Measurements from ENCODE around the gene ARHGAP26. TPM values are rescaled to one million over a fixed set of nuclear protein-coding genes. Genes with fewer than 3 reads are reported as not detected.
A peak's percentile ranks its signal among the peaks of the same experiment; 100 is the strongest.

Gene ARHGAP26
- total and polyA plus RNA-seq, 12 donors, result 7.5 to 45.8 (median 37.2) TPM

DNA sequence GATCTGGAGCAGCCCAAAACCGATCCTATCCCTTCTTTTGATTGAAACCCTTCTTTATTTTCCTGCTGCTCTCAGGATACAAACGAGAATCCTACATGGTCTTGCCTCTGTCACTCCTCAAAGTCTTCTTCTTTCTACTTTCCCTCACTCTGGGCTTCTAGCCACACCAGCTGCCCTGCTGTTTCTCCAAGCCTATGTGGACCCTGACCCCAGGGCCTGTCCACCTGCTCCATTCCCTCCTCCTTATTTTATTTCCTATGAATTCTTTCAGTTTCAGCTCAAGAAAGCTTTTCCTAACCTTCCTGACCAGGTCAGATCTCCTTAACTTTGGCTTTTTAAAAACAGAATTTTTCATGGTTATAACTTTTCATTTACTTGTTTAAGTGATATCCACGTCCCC is 141.0 kb downstream of the ARHGAP26 start:
- Histone ChIP-seq H3K4me1 (peaks cover 0 to 31% (median 9%) of the 10 kb centered on the region in 9 donors), H3K4me3 (no peak overlapping the region), H3K27me3 (no peaks in the 10 kb centered on the region), H3K27ac (peak overlapping the region in 1 of 10 donors; percentile 6), H3K36me3 (peaks cover 0 to 99% (median 31%) of the 10 kb centered on the region in 9 donors), H3K9me3 (no peaks in the 10 kb centered on the region)
- no peak for ATAC-seq
- DNase-seq, result no peak
- WGBS, 2 donors, result 81 to 87% methylated on average over 3 of the region's 3 CpGs
- TF ChIP-seq, protein P1, sequence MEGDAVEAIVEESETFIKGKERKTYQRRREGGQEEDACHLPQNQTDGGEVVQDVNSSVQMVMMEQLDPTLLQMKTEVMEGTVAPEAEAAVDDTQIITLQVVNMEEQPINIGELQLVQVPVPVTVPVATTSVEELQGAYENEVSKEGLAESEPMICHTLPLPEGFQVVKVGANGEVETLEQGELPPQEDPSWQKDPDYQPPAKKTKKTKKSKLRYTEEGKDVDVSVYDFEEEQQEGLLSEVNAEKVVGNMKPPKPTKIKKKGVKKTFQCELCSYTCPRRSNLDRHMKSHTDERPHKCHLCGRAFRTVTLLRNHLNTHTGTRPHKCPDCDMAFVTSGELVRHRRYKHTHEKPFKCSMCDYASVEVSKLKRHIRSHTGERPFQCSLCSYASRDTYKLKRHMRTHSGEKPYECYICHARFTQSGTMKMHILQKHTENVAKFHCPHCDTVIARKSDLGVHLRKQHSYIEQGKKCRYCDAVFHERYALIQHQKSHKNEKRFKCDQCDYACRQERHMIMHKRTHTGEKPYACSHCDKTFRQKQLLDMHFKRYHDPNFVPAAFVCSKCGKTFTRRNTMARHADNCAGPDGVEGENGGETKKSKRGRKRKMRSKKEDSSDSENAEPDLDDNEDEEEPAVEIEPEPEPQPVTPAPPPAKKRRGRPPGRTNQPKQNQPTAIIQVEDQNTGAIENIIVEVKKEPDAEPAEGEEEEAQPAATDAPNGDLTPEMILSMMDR (IDR thresholded peaks at IDR 0.05), result no peak
- intact Hi-C loops (cut with DNase I), result no loop called here

DNA sequence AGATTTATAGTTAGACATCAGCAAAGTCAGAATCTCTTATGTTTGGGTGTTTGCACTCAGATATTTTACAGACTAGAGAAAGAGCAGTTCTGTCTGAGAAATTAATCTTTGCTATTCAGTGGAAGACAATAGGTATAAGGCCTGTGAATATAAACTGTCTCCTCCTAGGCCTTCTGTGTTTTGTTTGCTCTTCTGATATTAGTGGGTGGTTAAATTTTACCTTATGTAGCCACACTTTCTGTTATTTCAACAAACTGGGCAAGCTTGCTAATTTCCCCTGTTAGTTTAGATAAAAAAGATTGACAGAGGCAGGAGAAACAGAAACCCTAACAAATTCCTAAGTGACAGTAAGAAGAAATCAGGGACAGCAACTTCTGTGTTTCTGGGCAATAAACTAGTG is 141.6 kb downstream of the ARHGAP26 start:
- Histone ChIP-seq H3K27ac (no peak overlapping the region), H3K36me3 (peaks cover 0 to 99% (median 31%) of the 10 kb centered on the region in 9 donors), H3K4me3 (no peak overlapping the region), H3K9me3 (no peaks in the 10 kb centered on the region), H3K27me3 (no peaks in the 10 kb centered on the region), H3K4me1 (peaks cover 0 to 25% (median 8%) of the 10 kb centered on the region in 9 donors)
- TF ChIP-seq, protein P1 (IDR thresholded peaks at IDR 0.05), result no peak
- no peak for DNase-seq
- no peak for ATAC-seq
- intact Hi-C loops (cut with DNase I), result no loop called here

DNA sequence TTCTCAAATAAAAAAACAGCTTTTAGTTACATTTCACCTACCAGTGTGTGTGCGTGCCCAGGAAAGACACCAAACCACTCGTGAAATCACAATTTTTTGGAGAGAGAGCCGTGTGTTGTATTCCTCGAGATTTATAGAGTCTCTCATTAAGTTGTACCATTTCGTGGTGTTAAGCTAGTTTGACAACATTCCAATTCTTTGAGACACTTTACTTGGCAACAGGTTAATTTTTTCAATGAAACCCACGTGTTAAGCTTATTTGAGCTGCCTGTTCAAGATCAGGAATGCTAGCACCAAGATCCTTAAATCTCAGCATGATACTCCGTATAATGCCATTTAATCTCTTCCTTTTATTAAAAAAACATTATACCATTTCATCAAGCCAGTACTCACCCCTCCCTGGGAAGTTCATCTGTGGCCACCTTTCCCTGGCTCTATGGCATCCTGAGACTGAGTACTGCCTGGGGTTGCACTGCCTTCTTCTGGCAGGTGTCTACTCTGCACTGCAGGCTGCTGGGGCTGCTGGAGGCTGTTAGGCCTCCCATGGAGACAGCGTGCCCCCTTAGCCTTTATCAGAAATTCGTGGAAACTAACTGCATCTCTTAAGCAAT is 143.7 kb downstream of the ARHGAP26 start:
- H3K4me1 ChIP-seq, result peaks cover 0 to 29% (median 0%) of the 10 kb centered on the region in 9 donors
- intact Hi-C loops (cut with DNase I), result no loop called here
- peaks cover 0 to 99% (median 23%) of the 10 kb centered on the region in 9 donors for H3K36me3 ChIP-seq
- no peak overlapping the region for H3K4me3 ChIP-seq
- ATAC-seq, result no peak
- H3K27me3 ChIP-seq, result no peaks in the 10 kb centered on the region
- TF ChIP-seq, protein P1 (IDR thresholded peaks at IDR 0.05), result no peak
- H3K27ac ChIP-seq, result no peak overlapping the region
- no peaks in the 10 kb centered on the region for H3K9me3 ChIP-seq
- DNase-seq, result no peak
- 86 to 87% methylated on average over 9 of the region's 9 CpGs for WGBS, 2 donors

DNA sequence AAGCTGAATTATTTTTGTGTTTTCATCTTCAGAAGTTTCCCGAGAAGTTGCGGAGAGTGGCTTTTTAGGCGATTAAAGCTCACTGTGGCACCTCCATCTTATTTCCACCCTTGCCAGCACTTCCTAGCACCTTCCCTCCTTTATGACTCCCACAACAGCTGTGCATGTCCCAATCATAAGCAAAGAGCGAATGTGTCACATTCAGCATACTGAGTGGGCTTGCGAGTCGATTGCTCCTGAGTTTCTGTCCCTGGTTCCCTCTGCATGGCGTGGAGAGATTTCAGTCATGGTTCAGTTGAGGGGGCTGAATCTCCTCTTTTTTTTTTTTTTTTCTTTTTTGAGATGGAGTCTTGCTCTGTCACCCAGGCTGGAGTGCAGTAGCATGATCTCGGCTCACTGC is 144.9 kb downstream of the ARHGAP26 start:
- H3K36me3 ChIP-seq, result peaks cover 0 to 98% (median 23%) of the 10 kb centered on the region in 9 donors
- TF ChIP-seq, protein P1 (IDR thresholded peaks at IDR 0.05), result no peak
- H3K27me3 ChIP-seq, result no peaks in the 10 kb centered on the region
- WGBS, 2 donors, result 91 to 95% methylated on average over 8 of the region's 8 CpGs
- ATAC-seq (no peak), DNase-seq (no peak)
- H3K4me3 ChIP-seq, result no peak overlapping the region
- H3K4me1 ChIP-seq, result peaks cover 0 to 27% (median 0%) of the 10 kb centered on the region in 9 donors
- no peak overlapping the region for H3K27ac ChIP-seq
- intact Hi-C loops (cut with DNase I), result no loop called here
- H3K9me3 ChIP-seq, result no peaks in the 10 kb centered on the region

Data from heart right ventricle (tissue), 16 donors.